ENCODE results near the gene PHF19. TPM values are rescaled to one million over a fixed set of nuclear protein-coding genes. Genes with fewer than 3 reads are reported as not detected.

PHF19 gene
- polyA plus RNA-seq, 3 donors = 12.6 to 61.0 (median 12.7) TPM

GRCh38 chr9:120901755-120902568, 25.0 kb upstream of the PHF19 start:
- no peak overlapping the region for H3K4me3 Mint-ChIP-seq

DNA sequence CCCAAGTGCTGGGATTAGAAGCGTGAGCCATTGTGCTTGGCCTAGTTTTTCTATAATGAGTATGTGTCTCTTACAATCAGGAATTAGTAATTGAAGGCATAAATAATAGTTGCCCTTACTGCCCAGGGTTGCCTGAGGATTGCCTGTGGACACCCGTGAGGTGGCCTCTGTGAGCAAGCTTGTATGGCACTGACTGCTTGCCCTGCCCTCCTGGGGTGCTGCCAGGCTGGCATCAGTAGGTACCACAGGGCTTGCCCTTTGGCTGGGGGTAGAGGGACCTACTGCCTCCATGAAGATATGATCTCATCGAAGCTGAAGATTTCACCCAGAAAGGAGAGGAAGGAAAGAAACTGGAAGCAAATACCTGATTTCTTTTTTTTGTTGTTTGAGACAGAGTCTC, 23.8 kb upstream of the PHF19 start:
- Mint-ChIP-seq H3K27me3 (ENCODE audit: low read depth in 3 of 3) (peaks cover 0 to 5% (median 2%) of the 10 kb centered on the region in 3 donors), H3K4me3 (no peak overlapping the region), H3K27ac (no peak overlapping the region), H3K36me3 (peaks cover 3 to 8% of the 10 kb centered on the region in 2 donors), H3K9me3 (no peaks in the 10 kb centered on the region), H3K4me1 (peaks cover 13% of the 10 kb centered on the region)
- Histone ChIP-seq H4K20me1 (ENCODE audit: insufficient read depth, low read length) (no peaks in the 10 kb centered on the region), H2AFZ (ENCODE audit: insufficient read depth, low read depth, low read length, poor library complexity, severe bottlenecking) (no peak overlapping the region), H3K27ac (ENCODE audit: low read depth in 1 of 2, low read length in 2 of 2) (no peak overlapping the region), H3K4me1 (ENCODE audit: control insufficient read depth in 1 of 2, insufficient read depth in 2 of 2, low read length in 2 of 2) (peaks cover 7 to 9% of the 10 kb centered on the region in 2 donors), H3K9ac (ENCODE audit: insufficient read depth, low read length, poor library complexity, severe bottlenecking) (no peak overlapping the region), H3K27me3 (ENCODE audit: control insufficient read depth in 2 of 2, insufficient read depth in 2 of 2, low read length in 2 of 2) (no peaks in the 10 kb centered on the region), H3K79me2 (ENCODE audit: insufficient read depth, low read length) (no peaks in the 10 kb centered on the region), H3K36me3 (replicated peaks in 1 of 2; ENCODE audit: control insufficient read depth in 1 of 2, insufficient read depth in 2 of 2, low read length in 2 of 2) (peaks cover 0 to 10% of the 10 kb centered on the region in 2 donors), H3K4me2 (replicated peaks; ENCODE audit: extremely low read depth, low read length, poor library complexity, severe bottlenecking) (no peak overlapping the region), H3K9me3 (replicated peaks in 1 of 2; ENCODE audit: control insufficient read depth in 1 of 2, insufficient read depth in 1 of 2, low read length in 2 of 2) (no peaks in the 10 kb centered on the region), H3K4me3 (replicated peaks in 1 of 3; ENCODE audit: low read depth in 2 of 3, low read length in 3 of 3) (no peak overlapping the region)
- TF ChIP-seq CTCF (IDR thresholded peaks at IDR 0.05) = no peak
- 92% methylated on average over 3 of the region's 3 CpGs for WGBS (ENCODE audit: insufficient coverage)
- intact Hi-C loops (cut with micrococcal nuclease) = no loop called here
- DNase-seq = no peak

More at GRCh38 chr9:120901755-120902568, 25.0 kb upstream of the PHF19 start:
- Histone ChIP-seq H3K9me3 (replicated peaks in 1 of 2; ENCODE audit: control insufficient read depth in 1 of 2, insufficient read depth in 1 of 2, low read length in 2 of 2) (no peaks in the 10 kb centered on the region), H3K4me2 (replicated peaks; ENCODE audit: extremely low read depth, low read length, poor library complexity, severe bottlenecking) (no peak overlapping the region), H3K9ac (ENCODE audit: insufficient read depth, low read length, poor library complexity, severe bottlenecking) (no peak overlapping the region), H3K4me1 (ENCODE audit: control insufficient read depth in 1 of 2, insufficient read depth in 2 of 2, low read length in 2 of 2) (peaks cover 5 to 6% of the 10 kb centered on the region in 2 donors), H2AFZ (ENCODE audit: insufficient read depth, low read depth, low read length, poor library complexity, severe bottlenecking) (no peak overlapping the region), H4K20me1 (ENCODE audit: insufficient read depth, low read length) (no peaks in the 10 kb centered on the region), H3K27ac (ENCODE audit: low read depth in 1 of 2, low read length in 2 of 2) (no peak overlapping the region), H3K79me2 (ENCODE audit: insufficient read depth, low read length) (no peaks in the 10 kb centered on the region), H3K4me3 (replicated peaks in 1 of 3; ENCODE audit: low read depth in 2 of 3, low read length in 3 of 3) (no peak overlapping the region), H3K27me3 (ENCODE audit: control insufficient read depth in 2 of 2, insufficient read depth in 2 of 2, low read length in 2 of 2) (no peaks in the 10 kb centered on the region), H3K36me3 (replicated peaks in 1 of 2; ENCODE audit: control insufficient read depth in 1 of 2, insufficient read depth in 2 of 2, low read length in 2 of 2) (peaks cover 0 to 10% of the 10 kb centered on the region in 2 donors)
- WGBS (ENCODE audit: insufficient coverage) = 89% methylated on average over 4 of the region's 12 CpGs
- H3K27me3 Mint-ChIP-seq (ENCODE audit: low read depth in 3 of 3) = peaks cover 0 to 5% (median 2%) of the 10 kb centered on the region in 3 donors
- intact Hi-C loops (cut with micrococcal nuclease) = no loop called here
- no peaks in the 10 kb centered on the region for H3K9me3 Mint-ChIP-seq
- H3K4me1 Mint-ChIP-seq = peaks cover 10% of the 10 kb centered on the region
- no peak overlapping the region for H3K27ac Mint-ChIP-seq
- no peak for TF ChIP-seq CTCF (IDR thresholded peaks at IDR 0.05)
- H3K36me3 Mint-ChIP-seq = peaks cover 3 to 8% of the 10 kb centered on the region in 2 donors
- DNase-seq = no peak
